ENCODE results near the gene SH3GL1. TPM values are rescaled to one million over a fixed set of nuclear protein-coding genes. Genes with fewer than 3 reads are reported as not detected.

Gene SH3GL1
- polyA plus RNA-seq, 1 experiment, result 89.4 TPM

- peaks cover 51% of the 10 kb centered on the region for H3K36me3 ChIP-seq (ENCODE audit: control insufficient read depth, insufficient read depth, low read length)
- no peak overlapping the region for H3K4me3 ChIP-seq (ENCODE audit: low read depth, low read length)
- POLR2A ChIA-PET, result no interaction called here
- DNase-seq (ENCODE audit: low read depth), result no peak
- CTCF ChIA-PET, result no interaction called here
- no peaks in the 10 kb centered on the region for H3K27me3 ChIP-seq (ENCODE audit: control insufficient read depth, insufficient read depth, low read length)
- no peak for TF ChIP-seq CTCF (IDR thresholded peaks at IDR 0.05; ENCODE audit: insufficient read depth, low read depth, low read length)
Measured at GRCh38 chr19:4447327-4448146, 47.2 kb upstream of the SH3GL1 start.

- POLR2A ChIA-PET, result interaction anchor here (0.7 kb wide), 1 partner anchor 8 kb away, joined by 3 read pairs; no protein-coding TSS in a partner anchor
- no peak for DNase-seq (ENCODE audit: low read depth)
- Histone ChIP-seq H3K4me3 (ENCODE audit: low read depth, low read length) (no peak overlapping the region), H3K27me3 (ENCODE audit: control insufficient read depth, insufficient read depth, low read length) (no peaks in the 10 kb centered on the region), H3K36me3 (ENCODE audit: control insufficient read depth, insufficient read depth, low read length) (peaks cover 46% of the 10 kb centered on the region)
- CTCF ChIA-PET, result no interaction called here
- no peak for TF ChIP-seq CTCF (IDR thresholded peaks at IDR 0.05; ENCODE audit: insufficient read depth, low read depth, low read length)
Measured at GRCh38 chr19:4446704-4447200, 46.4 kb upstream of the SH3GL1 start.

- ChIA-PET CTCF (no interaction called here), POLR2A (interaction anchor here (0.7 kb wide), 1 partner anchor 8 kb away, joined by 3 read pairs; no protein-coding TSS in a partner anchor)
- Histone ChIP-seq H3K36me3 (ENCODE audit: control insufficient read depth, insufficient read depth, low read length) (peaks cover 42% of the 10 kb centered on the region), H3K27me3 (ENCODE audit: control insufficient read depth, insufficient read depth, low read length) (no peaks in the 10 kb centered on the region), H3K4me3 (ENCODE audit: low read depth, low read length) (no peak overlapping the region)
- TF ChIP-seq CTCF (IDR thresholded peaks at IDR 0.05; ENCODE audit: insufficient read depth, low read depth, low read length), result no peak
- DNase-seq (ENCODE audit: low read depth), result no peak
Measured at GRCh38 chr19:4445963-4446703, 45.8 kb upstream of the SH3GL1 start.

- no peak for TF ChIP-seq CTCF (IDR thresholded peaks at IDR 0.05; ENCODE audit: insufficient read depth, low read depth, low read length)
- Histone ChIP-seq H3K27me3 (ENCODE audit: control insufficient read depth, insufficient read depth, low read length) (no peaks in the 10 kb centered on the region), H3K4me3 (ENCODE audit: low read depth, low read length) (no peak overlapping the region), H3K36me3 (ENCODE audit: control insufficient read depth, insufficient read depth, low read length) (peaks cover 40% of the 10 kb centered on the region)
- no peak for DNase-seq (ENCODE audit: low read depth)
- ChIA-PET POLR2A (no interaction called here), CTCF (no interaction called here)
Measured at GRCh38 chr19:4444765-4445741, 44.7 kb upstream of the SH3GL1 start.

Measured in BJ (cell line).